Mammary epithelial cell (primary cell): ENCODE data around the gene JADE3.

Experiments used
- EZH2 ChIP-seq: IDR thresholded peaks from 2 replicates; pipeline ENCODE4 v1.6.1; 2012; ENCODE audit warnings: low read length, inconsistent platforms, borderline replicate concordance
- TF ChIP-seq, protein P1 (sequence below), 2 donors: IDR thresholded peaks in 1 of 2; conservative IDR thresholded peaks in 1 of 2; 2 replicates each; pipeline ENCODE4 v1.5.1; 2011 to 2012; ENCODE audit warnings: inconsistent platforms in 2 of 2, low read length in 2 of 2, mild to moderate bottlenecking in 2 of 2, control low read depth in 1 of 2, low read depth in 1 of 2; ENCODE audit not compliant: insufficient read depth in 1 of 2; ENCODE audit errors: extremely low read depth in 1 of 2

DNA sequence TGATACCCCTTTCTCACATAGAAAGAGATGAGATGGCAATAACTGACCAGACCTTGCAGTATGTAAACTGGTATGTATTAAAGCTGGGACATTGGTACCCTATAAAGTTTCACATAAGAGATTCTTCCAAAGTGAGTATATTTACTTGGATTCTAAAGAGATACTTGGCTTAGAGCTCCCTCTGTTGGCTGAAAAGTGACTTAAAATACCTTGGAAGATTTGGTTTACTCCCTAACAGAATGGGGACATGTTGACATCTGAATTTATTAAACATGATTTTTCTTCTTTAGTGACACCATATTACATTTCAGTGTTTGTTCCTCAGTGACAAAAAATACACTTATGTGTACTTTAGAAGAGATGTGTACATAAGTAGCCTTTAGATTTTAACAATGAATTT, 118.1 kb downstream of the JADE3 start:
- TF ChIP-seq, protein P1, sequence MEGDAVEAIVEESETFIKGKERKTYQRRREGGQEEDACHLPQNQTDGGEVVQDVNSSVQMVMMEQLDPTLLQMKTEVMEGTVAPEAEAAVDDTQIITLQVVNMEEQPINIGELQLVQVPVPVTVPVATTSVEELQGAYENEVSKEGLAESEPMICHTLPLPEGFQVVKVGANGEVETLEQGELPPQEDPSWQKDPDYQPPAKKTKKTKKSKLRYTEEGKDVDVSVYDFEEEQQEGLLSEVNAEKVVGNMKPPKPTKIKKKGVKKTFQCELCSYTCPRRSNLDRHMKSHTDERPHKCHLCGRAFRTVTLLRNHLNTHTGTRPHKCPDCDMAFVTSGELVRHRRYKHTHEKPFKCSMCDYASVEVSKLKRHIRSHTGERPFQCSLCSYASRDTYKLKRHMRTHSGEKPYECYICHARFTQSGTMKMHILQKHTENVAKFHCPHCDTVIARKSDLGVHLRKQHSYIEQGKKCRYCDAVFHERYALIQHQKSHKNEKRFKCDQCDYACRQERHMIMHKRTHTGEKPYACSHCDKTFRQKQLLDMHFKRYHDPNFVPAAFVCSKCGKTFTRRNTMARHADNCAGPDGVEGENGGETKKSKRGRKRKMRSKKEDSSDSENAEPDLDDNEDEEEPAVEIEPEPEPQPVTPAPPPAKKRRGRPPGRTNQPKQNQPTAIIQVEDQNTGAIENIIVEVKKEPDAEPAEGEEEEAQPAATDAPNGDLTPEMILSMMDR (conservative IDR thresholded peaks at IDR 0.05 in 1 of 2, IDR thresholded peaks at IDR 0.05 in 1 of 2; ENCODE audit: extremely low read depth in 1 of 2, insufficient read depth in 1 of 2, low read depth in 1 of 2, low read length in 2 of 2), result peak; percentile 63 to 68
- TF ChIP-seq EZH2, result no peak
